OCI-LY1 (cell line): ENCODE data around the gene POU3F3.

Source experiments
- CTCF ChIP-seq: fragments of 200-600 bp; sonication (generic), shearing (Covaris generic); IDR thresholded peaks from 2 replicates; pipeline ENCODE4 v1.5.1; 2017; ENCODE audit warnings: mild to moderate bottlenecking, antibody characterized with exemption, low read length, moderate library complexity, mixed read lengths
- EZH2 ChIP-seq: fragments of 200-600 bp; sonication (generic), shearing (Covaris generic); IDR thresholded peaks from 2 replicates; pipeline ENCODE4 v1.8.0; 2017; ENCODE audit warnings: borderline replicate concordance, mixed run types, mild to moderate bottlenecking, antibody characterized with exemption, low read length, moderate library complexity, mixed read lengths

- TF ChIP-seq EZH2 (no peak), CTCF (no peak)
These were observed 28.6 kb upstream of the POU3F3 start for GRCh38 chr2:104825124-104825865.
